Stimulated activated CD8-positive, alpha-beta memory T cell treated with anti-CD3 and anti-CD28 coated beads, Interleukin-7, amount 100 ng/mL, for 48 hours (primary cell): ENCODE results near the gene SPTBN5.

ENCODE experiments used
- DNase-seq, 2 donors: peaks; one replicate each; pipeline ENCODE4 v3.0.0-alpha.2; 2020; ENCODE audit warnings: low read depth in 1 of 2; ENCODE audit errors: extremely low read depth in 1 of 2

Gene SPTBN5

GRCh38 chr15:41926185-41927056 is 32.6 kb upstream of the SPTBN5 start:
- no peak for DNase-seq

- DNase-seq = no peak
Measured at GRCh38 chr15:41925086-41925608, 31.3 kb upstream of the SPTBN5 start.

GRCh38 chr15:41923401-41923997 is 29.6 kb upstream of the SPTBN5 start:
- DNase-seq = no peak

- DNase-seq = no peak
Measured at GRCh38 chr15:41922353-41922752, 28.5 kb upstream of the SPTBN5 start.

GRCh38 chr15:41921639-41922038 is 27.8 kb upstream of the SPTBN5 start:
- no peak for DNase-seq

GRCh38 chr15:41921167-41921566 is 27.3 kb upstream of the SPTBN5 start:
- DNase-seq = no peak

- no peak for DNase-seq
Measured at GRCh38 chr15:41919954-41920538, 26.2 kb upstream of the SPTBN5 start.

GRCh38 chr15:41919201-41919820 is 25.5 kb upstream of the SPTBN5 start:
- DNase-seq = no peak

GRCh38 chr15:41918506-41919126 is 24.8 kb upstream of the SPTBN5 start:
- no peak for DNase-seq

GRCh38 chr15:41917767-41918430 is 24.0 kb upstream of the SPTBN5 start:
- DNase-seq = no peak

GRCh38 chr15:41915255-41915994 is 21.6 kb upstream of the SPTBN5 start:
- no peak for DNase-seq

GRCh38 chr15:41914411-41914810 is 20.6 kb upstream of the SPTBN5 start:
- DNase-seq = no peak

- DNase-seq = no peak
Measured at GRCh38 chr15:41913256-41913655, 19.4 kb upstream of the SPTBN5 start.

GRCh38 chr15:41911691-41912345 is 18.0 kb upstream of the SPTBN5 start:
- no peak for DNase-seq

GRCh38 chr15:41908736-41909461 is 15.0 kb upstream of the SPTBN5 start:
- DNase-seq = no peak

GRCh38 chr15:41907141-41907540 is 13.3 kb upstream of the SPTBN5 start:
- no peak for DNase-seq

- DNase-seq = no peak
Measured at GRCh38 chr15:41906608-41907007, 12.8 kb upstream of the SPTBN5 start.

GRCh38 chr15:41905036-41905793 is 11.4 kb upstream of the SPTBN5 start:
- DNase-seq = no peak
